HG03520 (cell line): ENCODE measurements around the gene POLR3E.

Source experiments
- ATAC-seq: cut with Tn5 transposase; IDR thresholded peaks from one replicate; pipeline ENCODE4 v1.9.1; 2021; ENCODE audit warnings: mild to moderate bottlenecking, moderate library complexity; ENCODE audit not compliant: unreplicated experiment

Gene POLR3E

DNA sequence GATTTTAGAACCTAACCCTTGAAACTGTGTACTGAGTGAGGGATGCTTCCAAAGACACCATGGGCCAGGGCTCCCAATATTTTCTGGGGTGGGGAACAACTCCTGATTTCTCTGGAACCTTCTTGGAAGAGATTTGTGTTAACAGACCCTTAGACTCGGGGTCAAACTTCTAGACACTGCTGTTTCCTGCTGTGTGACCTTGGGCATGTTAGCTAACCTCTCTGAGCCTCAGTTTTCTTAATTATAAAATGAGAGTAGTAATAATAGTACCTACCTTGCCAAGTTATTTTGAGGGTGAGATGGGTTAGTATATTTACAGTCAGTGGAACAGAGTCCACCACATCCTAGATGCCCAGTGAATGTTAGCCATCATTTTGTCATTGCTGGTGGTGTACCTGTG lies 18.8 kb downstream of the POLR3E start:
- ATAC-seq = no peak

DNA sequence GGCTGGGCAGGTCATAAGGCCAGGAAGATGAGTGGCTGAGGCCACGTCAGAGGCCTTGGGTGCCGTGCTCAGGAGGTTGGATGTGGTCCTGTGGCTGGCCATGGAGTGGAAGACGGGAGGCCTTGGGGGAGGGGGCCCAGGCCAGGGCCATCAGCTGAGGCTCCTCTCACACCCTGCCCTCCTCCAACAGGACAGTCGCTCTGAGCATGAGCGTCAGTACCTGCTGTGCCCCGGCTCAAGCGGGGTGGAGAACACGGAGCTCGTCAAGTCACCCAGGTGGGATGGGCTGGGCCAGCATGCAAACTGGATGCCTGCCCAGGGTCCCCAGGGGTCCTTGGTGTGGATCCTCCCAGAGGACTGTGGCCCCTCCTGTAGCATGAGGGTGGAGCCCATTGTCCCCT lies 19.2 kb downstream of the POLR3E start:
- no peak for ATAC-seq

DNA sequence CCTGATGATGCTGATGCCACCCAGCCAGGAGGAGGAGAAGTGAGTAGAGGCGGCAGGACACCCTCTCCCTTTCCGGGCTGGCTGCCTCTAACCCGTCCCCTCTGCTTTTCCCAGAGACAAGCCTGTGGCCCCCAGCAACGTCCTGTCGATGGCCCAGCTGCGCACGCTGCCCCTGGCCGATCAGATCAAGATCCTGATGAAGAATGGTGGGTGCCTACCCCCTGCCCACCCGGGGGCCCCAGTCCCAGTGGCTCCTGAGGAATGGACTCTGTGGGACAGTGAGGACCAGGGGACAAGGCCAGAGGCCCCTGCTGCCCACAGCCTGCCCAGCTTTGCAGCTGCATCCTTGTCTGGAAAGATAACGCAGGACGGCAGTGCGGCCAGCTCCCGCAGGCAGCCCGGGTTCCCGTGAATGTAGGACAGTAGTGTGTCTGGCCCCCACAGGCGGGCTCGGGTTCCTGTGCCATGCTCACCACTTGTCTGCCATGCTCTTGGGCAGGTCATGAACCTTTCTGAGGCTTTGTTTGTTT lies 19.9 kb downstream of the POLR3E start:
- ATAC-seq = no peak

DNA sequence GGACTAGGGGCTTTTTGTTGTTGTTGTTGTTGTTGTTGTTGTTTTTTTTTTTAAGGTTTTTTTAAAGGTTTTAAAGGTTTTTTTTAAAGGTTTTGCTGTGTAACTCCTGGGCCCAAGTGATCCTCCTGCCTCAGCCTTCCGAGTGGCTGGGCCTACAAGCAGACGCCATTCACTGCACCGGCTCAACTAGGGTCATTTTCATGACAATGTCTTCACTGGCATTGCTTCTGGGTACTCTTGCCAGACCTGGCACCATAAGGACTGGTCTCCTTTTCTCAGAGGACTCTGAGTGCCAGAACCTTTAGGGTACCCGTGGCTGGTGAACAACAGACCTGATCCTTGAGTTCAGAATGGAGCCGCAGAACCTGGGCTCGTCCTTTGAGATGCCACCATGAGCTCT lies 20.4 kb downstream of the POLR3E start:
- no peak for ATAC-seq

DNA sequence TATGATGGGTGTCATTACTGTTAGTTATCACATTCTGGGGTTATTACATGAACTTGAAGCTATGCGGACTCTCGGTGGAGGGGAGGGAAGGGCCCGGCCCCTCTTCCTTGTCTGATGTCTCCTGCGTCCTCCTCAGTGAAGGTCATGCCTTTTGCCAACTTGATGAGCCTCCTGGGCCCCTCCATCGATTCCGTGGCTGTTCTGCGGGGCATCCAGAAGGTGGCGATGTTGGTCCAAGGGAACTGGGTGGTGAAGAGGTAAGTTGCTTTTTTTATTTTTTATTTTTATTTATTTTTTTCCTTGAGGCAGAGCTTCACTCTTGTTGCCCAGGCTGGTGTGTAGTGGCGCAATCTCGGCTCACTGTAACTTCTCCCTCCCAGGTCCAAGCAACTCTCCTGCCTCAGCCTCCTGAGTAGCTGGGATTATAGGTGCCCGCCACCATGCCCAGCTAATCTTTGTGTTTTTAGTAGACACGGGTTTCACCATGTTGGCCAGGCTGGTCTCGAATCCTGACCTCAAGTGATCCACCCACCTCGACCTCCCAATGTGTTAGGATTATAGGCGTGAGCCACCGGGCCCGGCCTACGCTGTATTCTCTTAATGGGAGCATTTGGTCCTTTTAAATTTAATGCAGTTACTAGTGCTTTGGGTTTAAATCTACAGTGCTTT lies 21.6 kb downstream of the POLR3E start:
- ATAC-seq = no peak

DNA sequence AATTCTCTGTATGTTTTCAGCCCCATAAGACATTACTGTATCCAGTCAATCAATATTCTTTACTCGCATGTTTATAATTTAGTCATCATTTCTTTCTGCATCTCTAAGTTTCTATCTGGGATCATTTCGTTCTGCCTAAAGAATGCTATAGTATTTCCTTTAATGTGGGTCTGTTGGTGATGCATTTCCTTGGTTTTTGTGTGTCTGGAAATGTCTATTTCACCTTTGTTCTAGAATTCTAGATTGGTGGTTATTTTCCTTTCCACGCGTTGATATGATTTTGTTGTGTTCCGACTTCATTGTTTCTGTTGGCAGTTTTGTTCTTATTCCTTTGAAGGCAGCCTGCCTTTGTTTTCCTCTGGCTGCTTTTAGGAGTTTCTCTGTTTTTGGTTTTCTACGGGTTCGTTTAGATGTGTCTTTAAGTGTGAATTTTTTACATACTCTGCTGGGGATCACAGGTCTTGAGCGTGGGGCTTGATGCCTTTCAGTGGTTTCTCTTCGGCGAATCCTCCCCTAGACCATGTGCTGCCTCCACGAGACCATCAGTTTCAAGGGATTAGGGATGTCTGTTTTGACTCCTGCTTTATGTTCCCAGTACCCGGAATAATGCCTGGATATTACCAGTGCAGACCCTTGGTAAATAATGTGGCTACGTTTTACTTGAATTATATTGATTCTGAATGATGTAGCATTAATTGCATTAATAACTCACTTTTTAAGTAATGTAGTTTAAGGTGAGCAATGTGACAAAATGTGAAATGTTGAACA lies 23.5 kb downstream of the POLR3E start:
- no peak for ATAC-seq

DNA sequence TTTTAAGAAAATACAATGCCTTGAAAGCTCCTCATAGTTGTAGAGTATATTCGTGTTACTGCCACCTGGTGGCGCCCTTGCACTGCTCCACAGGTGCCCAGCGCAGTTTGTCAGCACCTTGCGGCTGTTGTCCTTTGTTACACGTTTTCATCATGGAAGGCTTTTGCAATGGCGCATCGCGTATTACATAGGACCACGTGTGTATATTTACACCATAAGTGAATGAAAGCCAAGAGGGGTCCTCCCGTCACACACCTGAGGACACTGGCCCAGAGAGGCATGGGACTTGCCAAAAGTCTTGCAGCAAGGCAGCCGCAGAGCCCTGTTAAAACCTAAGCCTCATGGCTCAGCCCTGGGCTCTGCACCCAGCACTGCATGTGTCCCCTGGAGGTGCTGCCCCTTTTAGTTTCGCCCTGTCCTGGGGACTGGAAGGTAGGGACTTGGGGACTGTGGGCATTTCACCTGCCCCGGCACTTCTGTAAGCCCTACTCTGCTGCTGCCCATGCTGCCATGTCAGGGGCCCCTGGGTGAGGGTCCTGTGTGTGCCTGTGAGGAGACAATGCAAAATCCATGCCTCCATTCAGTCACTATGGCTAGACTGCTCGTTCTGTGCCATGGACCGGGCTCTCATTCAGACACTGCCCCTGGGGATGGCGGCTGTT lies 24.3 kb downstream of the POLR3E start:
- no peak for ATAC-seq

DNA sequence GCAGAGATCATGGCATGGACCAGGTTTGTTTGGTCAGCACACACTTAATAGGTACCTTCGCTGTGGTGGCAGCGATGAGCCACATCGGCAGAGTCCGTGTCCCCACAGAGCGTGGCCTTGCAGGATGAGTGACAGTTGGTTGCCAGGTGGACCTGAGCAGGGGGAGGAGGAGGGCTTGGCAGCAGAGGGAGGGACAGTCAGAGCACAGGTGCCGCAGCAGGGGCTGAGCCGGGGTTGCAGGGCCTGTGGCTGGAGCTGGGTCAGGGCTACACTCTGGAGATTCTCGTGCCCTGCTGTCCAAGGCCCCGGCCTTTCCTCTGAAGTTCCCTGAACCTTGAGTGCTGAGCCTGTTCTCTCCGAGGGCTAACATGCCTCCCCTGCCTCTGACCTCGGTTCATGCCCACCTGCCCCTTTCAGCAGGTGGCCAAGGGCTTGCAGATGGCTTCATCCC lies 24.8 kb downstream of the POLR3E start:
- no peak for ATAC-seq

DNA sequence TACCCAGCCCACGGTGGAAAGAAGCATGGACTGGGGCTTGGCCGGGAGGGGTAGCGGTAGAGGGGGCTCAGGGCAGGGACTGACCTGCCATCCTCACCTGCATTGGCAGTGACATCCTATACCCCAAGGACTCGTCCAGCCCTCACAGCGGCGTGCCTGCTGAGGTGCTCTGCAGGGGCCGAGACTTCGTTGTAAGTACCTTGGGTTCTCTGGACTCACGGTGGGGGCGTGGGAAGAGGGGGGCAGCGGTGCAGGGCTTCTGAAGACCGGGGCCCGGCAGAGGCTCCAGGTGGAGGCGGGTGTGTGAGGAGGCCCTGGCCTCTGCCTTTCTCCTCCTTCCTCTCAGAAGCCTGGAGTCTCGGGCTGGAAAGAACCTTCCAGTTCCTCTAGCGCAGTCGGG lies 25.5 kb downstream of the POLR3E start:
- no peak for ATAC-seq

DNA sequence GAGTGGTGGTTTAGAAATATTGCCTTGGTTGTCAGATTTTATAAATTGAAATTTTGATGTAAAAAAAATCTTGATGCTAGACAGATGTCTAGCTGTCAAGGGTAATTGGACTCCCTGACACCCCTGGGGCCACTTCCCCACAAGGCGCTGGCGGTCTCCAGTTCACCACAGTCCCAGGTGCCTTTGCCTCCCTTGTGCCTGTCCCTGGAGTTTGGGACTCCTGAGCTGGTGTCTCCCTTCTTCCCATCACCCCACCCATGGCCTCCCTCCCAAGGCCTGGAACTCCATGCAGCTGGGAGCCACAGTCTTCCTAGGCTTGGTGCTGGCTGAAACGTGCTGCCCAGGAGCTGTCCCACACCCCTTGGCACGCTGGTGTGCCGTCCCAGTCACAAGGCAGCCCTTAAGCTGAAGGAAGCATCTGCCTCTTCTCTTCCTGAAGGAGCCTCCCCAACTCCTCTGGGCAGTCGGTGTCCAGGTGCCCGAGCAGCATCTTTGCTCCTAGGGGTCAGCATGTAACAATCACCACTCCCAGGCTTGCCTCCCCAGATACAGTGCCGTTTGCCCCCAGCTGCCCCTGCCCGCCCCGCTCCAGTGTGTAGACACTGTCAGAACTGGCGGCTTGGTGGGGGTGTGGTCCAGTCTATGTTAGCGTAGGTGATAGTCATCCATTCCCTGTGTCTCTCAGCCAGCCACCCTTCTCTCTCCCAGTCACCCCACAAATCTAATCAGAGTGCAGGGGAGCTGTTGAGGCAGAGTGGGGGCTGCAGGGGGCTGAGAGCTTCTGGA lies 26.2 kb downstream of the POLR3E start:
- ATAC-seq = no peak

DNA sequence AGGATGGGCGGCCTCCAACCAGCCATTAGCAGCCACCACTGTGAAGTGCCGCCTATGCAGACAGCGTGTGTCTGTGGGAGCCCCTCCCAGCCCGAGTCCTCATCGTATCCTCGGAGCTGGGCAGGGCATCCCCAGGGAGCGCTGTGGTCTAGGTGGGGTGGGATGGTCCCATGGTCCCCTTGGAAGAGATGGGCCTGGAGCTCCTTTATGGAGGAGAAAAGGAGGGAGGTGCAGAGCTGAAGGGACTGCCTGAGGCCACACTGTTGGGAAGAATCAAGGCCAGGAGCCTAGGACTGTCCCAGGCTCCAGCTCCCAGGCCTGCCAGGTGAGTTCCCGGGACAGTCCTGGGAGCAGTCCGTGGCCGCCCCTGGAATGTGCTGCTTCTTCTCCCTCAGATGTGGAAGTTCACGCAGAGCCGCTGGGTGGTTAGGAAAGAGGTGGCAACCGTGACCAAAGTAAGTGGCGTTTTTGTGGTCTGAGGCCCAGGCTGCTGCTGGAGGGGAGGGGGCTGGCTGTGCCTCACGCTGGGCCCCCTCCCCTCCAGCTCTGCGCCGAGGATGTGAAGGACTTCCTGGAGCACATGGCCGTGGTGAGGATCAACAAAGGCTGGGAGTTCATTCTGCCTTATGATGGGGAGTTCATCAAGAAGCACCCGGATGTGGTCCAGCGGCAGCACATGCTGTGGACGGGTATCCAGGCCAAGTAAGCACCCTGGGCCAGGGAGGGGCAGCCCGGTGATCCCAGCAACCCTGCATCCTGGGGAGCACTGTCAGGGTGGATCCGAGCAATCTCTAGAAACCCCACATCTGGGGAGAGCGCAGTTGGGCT lies 27.0 kb downstream of the POLR3E start:
- no peak for ATAC-seq

DNA sequence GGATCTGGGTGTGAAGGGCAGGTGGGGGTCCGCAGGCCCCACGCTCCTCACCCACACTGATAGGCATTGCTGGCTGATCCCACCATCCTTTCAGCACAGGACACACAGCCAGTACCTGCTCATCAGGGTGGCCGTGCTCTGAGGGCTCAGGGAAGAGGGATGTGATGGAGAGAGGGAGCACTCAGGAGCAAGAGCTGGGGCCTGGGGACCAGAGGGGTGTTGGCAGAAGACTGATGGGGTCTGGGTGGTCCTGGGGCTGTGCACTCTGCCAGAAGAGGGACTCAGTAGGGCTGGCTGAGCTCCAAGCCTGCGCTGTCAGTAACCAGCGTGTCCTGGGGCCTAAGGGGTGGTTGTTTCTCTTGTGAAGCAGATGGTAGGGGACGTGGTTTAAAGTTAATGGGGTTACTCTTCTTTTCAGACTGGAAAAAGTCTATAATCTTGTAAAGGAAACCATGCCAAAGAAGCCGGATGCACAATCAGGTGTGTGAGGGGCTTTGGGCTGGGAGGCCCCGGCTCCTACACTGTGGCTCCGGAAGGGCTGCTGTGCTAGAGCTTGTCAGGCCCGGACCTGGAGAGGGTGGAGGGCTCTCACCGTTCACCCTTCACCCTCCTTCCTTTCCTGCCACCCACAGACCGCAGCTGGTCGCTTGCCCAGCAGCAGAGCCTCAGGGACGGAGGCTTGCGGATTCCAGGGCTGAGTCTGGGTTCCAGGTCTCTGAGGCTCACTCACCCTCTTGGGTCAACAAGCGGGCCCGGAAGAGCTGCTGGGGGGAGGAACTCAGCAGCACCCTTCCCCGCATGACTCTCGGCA lies 27.8 kb downstream of the POLR3E start:
- no peak for ATAC-seq

DNA sequence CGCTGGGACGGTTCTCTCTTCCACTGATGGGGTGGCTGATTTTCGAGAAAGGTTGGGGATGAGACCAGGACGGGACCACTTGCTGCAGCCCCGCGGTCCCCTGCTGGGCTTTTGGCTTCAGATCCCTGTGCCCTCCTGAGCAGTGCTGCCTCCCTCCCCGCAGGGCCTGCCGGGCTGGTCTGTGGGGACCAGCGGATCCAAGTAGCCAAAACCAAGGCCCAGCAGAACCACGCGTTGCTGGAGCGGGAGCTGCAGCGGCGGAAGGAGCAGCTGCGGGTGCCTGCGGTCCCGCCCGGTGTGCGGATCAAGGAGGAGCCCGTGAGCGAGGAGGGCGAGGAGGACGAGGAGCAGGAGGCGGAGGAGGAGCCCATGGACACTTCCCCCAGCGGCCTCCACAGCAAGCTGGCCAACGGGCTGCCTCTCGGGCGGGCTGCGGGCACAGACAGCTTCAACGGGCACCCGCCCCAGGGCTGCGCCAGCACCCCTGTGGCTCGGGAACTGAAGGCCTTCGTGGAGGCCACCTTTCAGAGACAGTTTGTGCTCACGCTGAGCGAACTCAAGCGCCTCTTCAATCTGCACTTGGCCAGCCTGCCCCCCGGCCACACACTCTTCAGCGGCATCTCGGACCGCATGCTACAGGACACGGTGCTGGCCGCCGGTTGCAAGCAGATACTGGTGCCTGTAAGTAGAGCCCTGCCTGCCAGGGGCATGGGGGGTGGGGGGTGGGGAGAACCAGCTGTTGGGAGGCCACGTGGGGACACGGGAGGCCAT lies 28.6 kb downstream of the POLR3E start:
- ATAC-seq = no peak

DNA sequence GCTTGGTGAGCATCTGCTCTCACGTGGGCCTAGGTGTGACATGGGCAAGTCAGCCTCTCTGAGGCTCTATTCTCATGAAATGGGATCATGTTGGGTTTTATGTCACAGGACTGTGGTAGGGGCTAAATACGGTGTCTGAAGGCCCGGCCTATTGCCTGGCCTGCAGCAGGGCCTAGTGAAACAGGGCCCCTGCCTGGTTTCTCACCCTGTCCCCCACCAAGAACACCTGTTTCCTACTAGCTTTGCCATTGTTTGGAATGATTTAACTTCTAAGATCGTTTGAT lies 29.1 kb downstream of the POLR3E start:
- ATAC-seq = no peak

DNA sequence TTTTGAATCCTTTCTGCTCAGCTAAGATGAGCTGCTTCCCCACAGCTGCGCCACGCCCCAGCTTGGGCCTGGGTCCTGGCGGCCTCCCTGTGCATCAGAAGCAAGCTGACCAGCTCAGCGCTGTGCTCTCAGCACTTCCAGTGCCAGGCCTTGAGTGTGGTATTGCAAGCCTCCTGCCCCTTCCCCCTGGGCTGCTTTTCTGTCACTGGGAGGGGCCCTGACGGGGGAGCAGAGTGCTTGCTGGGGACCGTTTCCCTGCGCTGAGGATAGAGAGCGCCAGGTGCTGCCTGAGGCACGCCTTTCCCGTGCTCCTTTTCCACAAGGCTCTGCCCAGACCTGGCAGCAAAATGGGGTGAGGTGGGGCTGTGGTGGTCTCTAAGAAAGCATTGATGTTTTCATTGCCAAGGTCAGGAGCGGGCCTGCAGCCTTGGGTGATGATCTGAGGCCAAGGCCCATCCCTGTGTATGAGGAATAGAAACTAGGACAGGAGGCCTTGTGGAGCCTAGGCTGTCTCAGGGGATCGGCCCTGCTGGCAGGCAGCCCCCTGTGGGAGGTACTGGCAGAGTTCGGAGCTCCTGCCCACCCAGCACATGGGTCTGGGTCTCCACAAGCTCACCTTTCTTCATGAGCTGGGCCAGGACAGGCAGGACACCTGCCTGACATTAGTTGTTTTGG lies 29.7 kb downstream of the POLR3E start:
- ATAC-seq = no peak

DNA sequence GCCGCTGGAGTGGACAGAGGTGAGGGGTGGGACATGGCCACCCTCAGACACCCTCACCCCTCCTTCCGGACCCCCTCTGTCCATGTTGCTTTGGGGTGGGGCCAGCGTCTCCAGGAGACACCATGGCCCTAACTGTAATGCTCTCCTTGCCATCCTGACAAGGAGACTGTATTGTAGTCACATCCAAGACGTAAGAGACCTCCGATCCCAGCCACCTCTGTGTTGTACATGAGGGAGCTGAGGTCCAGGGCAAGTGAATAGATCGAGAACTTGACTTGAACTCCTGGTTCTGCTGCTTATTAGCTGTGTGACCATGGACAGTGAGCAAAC lies 30.2 kb downstream of the POLR3E start:
- no peak for ATAC-seq

DNA sequence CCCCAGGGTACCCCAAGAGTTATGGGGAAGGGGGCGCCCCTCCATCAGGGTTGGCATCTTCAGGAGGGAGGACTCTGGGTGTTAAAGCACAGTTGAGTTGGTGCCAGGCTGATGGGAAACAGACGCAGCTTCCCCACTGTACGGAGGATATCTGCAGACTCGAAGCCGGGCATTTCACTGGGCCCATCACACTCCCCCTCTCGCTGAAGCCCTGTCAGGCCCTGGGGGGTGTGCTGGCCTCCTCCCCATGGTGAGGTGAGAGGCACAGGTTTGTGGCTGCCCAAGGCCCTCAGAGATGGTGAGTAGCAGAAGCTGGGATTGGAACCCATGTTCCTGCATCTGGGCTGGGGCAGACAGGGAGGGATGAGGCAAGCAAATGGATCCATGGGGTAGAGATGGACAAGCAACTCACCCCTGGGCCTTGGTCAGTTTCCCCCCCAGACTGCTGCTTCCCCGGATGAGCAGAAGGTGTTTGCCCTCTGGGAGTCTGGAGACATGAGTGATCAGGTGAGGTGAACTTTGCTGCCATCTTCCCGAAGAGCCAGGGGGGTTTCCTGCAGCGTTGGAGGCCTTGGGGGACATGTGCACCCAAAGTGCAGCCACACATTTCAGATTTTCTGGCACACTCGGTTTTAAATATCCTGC lies 31.0 kb downstream of the POLR3E start:
- no peak for ATAC-seq

DNA sequence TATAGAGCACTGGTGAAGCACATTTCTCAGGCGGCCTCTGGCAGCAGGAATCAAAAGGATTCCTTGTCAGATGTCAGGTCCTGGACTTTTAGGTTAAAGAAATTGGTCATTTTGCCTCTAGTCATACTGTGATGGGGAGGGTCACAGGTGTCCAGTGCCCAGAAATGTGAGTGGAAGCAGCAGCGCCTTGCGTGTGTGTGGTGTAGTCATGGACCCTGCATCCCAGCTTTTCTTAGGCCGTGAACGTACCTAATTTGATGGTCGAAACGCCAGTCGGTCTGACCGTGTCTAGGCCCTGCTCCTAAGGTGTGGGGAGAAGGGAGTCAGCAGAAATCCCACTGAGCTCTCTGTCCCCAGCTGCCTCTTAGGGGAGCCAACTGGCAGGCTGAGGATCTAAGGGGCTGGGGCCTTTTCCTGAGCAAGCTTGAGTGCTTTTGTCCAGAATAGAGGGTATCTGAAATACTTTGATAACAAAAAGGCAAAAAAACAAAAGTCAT lies 32.0 kb downstream of the POLR3E start:
- no peak for ATAC-seq
